ENCODE results near the gene GALNTL6. TPM values are rescaled to one million over a fixed set of nuclear protein-coding genes. Genes with fewer than 3 reads are reported as not detected.

Gene GALNTL6
- total and polyA plus RNA-seq, 9 of the 15 experiments (the other 6 are each of a cell fraction or from before 2014, with no cell fraction given), result 0.18 to 0.50 (median 0.29) TPM

DNA sequence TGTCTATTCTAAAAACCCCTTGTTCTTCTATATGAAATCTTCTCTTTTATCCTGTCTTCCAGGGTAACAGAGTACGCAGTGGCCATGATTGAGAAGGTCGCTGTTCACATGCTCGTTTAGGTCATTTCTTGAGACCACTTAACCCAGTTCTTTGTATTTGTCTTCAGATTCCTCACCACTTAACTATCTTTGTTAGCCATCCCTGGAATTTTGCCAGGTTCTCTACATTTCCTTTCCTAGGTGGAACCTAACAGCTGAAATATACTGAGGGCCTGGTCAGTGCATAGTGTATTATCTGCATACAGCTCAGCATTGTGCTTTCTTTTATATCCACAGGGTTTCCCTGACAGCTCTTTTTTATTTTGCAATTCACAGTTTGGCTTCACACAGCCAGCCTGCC lies 1206.5 kb downstream of the GALNTL6 start:
- FAIRE-seq (no peak), ATAC-seq (no peak), DNase-seq (ENCODE audit: extremely low read depth in 1 of 4, low spot score in 3 of 4) (no peak)
- Histone ChIP-seq H3K79me2 (ENCODE audit: control insufficient read depth, insufficient read depth, low read length) (no peaks in the 10 kb centered on the region), H2AFZ (ENCODE audit: low read depth, low read length) (no peak overlapping the region), H3K4me2 (ENCODE audit: insufficient read depth, low read length) (no peak overlapping the region), H3K4me1 (replicated peaks in 1 of 2; ENCODE audit: control insufficient read depth in 2 of 2, insufficient read depth in 2 of 2, low read length in 2 of 2) (no peaks in the 10 kb centered on the region), H3K9me3 (replicated peaks; ENCODE audit: control insufficient read depth, insufficient read depth, low read depth, low read length) (no peaks in the 10 kb centered on the region), H3K9me1 (ENCODE audit: control insufficient read depth, insufficient read depth, low read length) (no peaks in the 10 kb centered on the region), H3K27ac (ENCODE audit: extremely low read depth, low read depth, low read length) (no peak overlapping the region), H3K4me3 (no peak overlapping the region), H3K9ac (ENCODE audit: insufficient read depth in 1 of 2, low read depth in 2 of 2, low read length in 2 of 2) (no peak overlapping the region), H4K20me1 (replicated peaks; ENCODE audit: control insufficient read depth, insufficient read depth, low read length) (no peaks in the 10 kb centered on the region), H3K36me3 (ENCODE audit: control insufficient read depth, insufficient read depth, low read length) (no peaks in the 10 kb centered on the region), H3K27me3 (ENCODE audit: control insufficient read depth in 2 of 2, insufficient read depth in 2 of 2, low read length in 2 of 2) (no peaks in the 10 kb centered on the region; a peak in 1 of 5 replicates)
- BruUV-seq (replicated peaks), result no TSS peak
- intact Hi-C loops (cut with micrococcal nuclease) (no loop called here), in situ Hi-C loops (cut with MboI) (loop anchor here (5.0 kb wide), 2 partner anchors 238 to 398 kb away; no protein-coding TSS in a partner anchor)
- POLR2A ChIA-PET, result no interaction called here
- TF ChIP-seq CEBPZ (IDR thresholded peaks at IDR 0.05; ENCODE audit: borderline replicate concordance, low read depth, low read length) (no peak), DIDO1 (tag; IDR thresholded peaks at IDR 0.05; ENCODE audit: low read depth) (no peak), NFIC (IDR thresholded peaks at IDR 0.05) (peak; percentile 63; the same call in 1 of the 2 replicates)
- CTCF ChIA-PET (ENCODE audit: low intra/inter-chr PET ratio), result no interaction called here
- 32% methylated on average over 3 of the region's 3 CpGs for WGBS (ENCODE audit: insufficient coverage, low coverage, missing lambda C conversion rate)

Data from K562 (cell line).